Mononuclear cell (primary cell): ENCODE measurements around the gene MYADML2. TPM values are rescaled to one million over a fixed set of nuclear protein-coding genes. Genes with fewer than 3 reads are reported as not detected.

Experiments used
- H3K27me3 ChIP-seq: 2 replicates; pipeline ENCODE4 v1.6.0; 2011; ENCODE audit warnings: low read length, control low read depth; ENCODE audit not compliant: insufficient read depth
- H3K4me1 ChIP-seq: 2 replicates; pipeline ENCODE4 v1.5.1; 2011; ENCODE audit warnings: mild to moderate bottlenecking, low read length, control low read depth; ENCODE audit not compliant: insufficient read depth
- H3K4me3 ChIP-seq: 2 replicates; pipeline ENCODE4 v1.5.1; 2011; ENCODE audit warnings: mild to moderate bottlenecking, low read length, moderate library complexity
- H3K9me3 ChIP-seq: 2 replicates; pipeline ENCODE4 v1.5.1; 2011; ENCODE audit warnings: low read depth, mild to moderate bottlenecking, control low read depth, low read length
- total RNA-seq: library from RNA; depleted of rRNA; stranded (reverse); fragments of >200 nt; gene quantifications from one replicate; pipeline ENCODE4 v1.2.3, GENCODE V29; 2012

The MYADML2 gene
- total RNA-seq, 1 donor = not detected

DNA sequence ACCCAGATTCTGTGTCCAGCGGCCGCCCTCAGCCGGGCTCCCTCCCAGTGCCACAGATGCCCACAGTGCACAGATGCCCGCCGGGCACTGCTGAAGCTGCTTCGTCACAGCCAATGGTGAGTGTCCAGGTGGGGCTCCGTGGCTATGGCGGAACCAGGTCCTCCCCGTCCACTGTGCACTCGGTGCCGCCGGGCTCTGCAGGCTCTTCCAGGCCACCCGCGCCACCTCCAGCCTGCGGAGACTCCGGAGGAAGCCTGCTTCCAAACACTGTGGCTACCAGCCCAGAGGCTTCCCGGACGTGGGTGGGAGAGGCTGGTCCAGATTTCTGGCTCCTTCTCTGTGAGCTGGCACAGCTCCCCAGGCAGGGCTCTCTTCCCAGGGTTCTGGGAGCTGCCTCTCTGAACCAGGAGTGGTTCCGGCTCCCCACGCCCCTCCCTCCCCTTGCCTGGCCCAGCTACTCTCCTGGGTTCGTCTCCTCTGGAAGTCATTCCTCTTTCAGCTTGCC is 7.1 kb downstream of the MYADML2 start:
- no peaks in the 10 kb centered on the region for H3K27me3 ChIP-seq
- H3K4me1 ChIP-seq = peaks cover 14% of the 10 kb centered on the region
- H3K9me3 ChIP-seq = no peaks in the 10 kb centered on the region
- no peak overlapping the region for H3K4me3 ChIP-seq

DNA sequence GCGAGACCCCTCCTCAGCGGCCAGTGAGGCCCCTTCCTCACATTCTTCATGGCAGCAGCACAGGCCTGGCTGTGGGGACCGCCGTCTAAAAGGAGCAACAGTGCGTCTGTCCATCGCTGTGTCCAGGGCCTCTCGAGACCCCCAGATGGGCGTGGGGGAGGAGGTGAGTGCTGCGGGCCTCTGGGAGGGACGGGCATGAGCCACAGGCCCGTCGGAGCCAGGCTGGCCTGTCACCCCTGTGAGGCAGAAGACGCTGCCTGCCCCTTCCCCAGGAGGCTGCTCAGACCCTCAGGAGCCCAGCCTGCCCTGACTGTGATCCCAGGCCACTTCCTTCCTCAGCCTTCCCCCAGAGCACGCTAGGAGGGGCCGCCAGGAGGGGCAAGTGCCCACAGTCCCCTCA is 7.8 kb downstream of the MYADML2 start:
- H3K4me1 ChIP-seq = peaks cover 14% of the 10 kb centered on the region
- no peak overlapping the region for H3K4me3 ChIP-seq
- H3K27me3 ChIP-seq = no peaks in the 10 kb centered on the region
- no peaks in the 10 kb centered on the region for H3K9me3 ChIP-seq

DNA sequence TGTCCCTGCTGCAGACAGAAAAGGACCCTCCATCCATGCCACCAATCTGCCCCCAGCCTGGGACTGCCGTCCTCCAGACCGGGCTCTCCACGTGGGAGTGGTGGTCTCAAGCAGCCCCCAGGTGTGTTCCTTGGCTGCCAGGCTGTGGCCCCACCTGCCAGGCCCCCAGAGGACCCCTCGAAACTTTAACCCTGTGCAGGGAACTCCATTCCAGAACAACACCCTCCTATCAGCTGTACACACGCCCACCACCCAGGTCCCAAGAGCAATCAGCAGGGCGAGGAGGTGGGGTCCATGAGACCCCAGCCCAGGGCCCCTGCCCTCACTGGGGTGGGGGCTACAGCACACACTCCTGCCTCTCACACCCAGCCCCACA is 11.3 kb downstream of the MYADML2 start:
- H3K4me3 ChIP-seq = no peak overlapping the region
- no peaks in the 10 kb centered on the region for H3K27me3 ChIP-seq

DNA sequence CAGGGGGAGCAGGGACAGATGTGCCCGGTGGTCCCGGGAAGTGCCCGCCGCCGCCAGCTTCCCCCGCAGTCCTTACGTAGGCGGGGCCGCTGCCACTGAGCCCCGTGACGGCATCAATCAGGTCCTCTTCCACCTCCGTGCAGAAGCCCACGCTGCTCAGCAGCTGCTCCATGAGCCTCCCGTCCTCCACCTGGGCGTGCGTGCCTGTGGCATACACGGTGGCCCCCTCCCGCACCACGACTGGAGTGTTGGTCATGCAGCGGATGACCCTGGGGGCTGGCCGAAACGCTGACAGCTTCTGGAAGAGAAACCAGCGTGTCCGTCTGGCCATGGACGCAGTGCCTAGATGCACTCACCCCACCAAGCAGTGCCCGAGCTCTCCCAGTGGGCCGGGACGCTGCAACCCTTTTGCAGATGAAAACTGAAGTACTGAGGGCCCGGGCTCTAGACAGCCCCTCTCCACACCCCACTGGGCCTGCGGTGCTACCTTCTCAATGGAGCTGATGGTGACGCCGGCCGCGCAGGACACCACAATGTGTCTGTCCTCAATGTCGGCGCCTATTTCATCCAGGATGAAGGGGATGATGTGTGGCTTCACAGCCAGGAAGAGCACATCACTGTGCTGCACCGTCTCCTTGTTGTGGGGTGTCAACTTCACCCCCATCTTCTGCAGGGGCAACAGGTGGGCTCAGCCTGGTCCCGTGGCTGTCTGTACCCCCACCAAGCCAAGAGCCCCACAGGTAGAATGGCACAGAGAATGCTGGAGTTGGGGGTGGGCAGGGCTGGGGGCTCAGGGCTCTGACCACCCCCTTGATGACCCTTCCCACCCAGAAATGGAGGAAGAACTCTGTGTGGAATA is 12.0 kb downstream of the MYADML2 start:
- Histone ChIP-seq H3K4me3 (no peak overlapping the region), H3K9me3 (no peaks in the 10 kb centered on the region), H3K4me1 (peaks cover 14% of the 10 kb centered on the region), H3K27me3 (no peaks in the 10 kb centered on the region)

More for the DNA sequence above, 11.3 kb downstream of the MYADML2 start:
- Histone ChIP-seq H3K9me3 (no peaks in the 10 kb centered on the region), H3K4me1 (peaks cover 14% of the 10 kb centered on the region)

DNA sequence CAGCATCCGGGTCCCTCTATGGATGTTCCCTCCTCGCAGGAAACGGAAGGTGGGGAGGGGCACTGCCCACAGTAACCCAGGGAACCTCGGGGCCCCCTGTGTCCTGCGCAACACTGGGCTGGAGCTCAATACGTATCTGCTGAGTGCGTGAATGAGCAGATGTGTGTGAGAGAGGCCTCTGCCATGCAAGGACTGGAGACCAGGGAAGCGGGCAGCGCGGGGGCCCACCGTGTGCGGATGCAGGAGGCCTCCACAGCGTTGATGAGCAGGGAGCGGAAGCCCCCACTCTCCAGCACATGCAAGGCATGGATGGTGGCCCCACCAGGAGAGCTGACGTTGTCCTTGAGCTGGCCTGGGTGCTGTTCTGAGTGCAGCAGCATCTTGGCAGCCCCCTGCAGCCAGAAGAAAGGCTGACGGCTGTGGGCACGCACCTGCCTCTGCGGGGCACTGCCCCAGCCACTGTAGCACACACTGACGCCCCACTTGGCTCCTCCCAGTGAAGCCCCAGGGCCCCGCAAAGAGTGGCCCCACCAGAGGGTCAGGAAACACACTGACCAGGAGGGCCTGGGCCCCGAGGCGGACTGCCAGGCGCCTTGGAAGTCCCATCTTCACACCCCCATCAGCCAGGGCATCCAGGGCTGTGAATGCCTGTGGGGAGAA is 12.8 kb downstream of the MYADML2 start:
- Histone ChIP-seq H3K4me3 (no peak overlapping the region), H3K9me3 (no peaks in the 10 kb centered on the region), H3K27me3 (peaks cover 4% of the 10 kb centered on the region), H3K4me1 (peaks cover 14% of the 10 kb centered on the region)

DNA sequence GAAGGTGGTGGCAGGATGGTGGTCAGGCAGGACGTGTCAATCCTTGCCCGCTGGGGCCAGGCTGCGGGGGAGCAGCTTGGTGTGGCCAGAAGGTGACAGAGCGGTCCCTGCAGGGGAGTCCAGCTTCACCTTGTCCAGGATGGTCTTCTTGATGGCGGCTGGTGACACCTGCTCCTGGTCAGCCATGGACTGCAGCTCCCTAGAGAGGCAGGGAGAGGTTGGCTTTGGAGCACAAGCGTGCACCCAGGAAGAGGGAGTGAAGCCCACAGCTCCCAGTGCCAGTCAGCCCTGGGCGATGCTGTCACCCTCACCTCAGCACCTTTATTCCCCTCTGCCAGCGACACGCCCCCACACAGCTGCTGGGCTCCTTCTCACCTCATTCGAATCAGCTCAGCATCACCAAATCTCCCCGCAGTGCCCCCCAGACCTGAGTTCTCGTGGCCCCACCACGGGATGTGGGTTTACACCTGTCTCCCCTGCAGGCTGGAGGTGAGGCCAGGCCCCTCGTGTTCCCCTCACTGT is 13.8 kb downstream of the MYADML2 start:
- Histone ChIP-seq H3K9me3 (no peaks in the 10 kb centered on the region), H3K27me3 (peaks cover 14% of the 10 kb centered on the region), H3K4me3 (no peak overlapping the region), H3K4me1 (peaks cover 20% of the 10 kb centered on the region)

DNA sequence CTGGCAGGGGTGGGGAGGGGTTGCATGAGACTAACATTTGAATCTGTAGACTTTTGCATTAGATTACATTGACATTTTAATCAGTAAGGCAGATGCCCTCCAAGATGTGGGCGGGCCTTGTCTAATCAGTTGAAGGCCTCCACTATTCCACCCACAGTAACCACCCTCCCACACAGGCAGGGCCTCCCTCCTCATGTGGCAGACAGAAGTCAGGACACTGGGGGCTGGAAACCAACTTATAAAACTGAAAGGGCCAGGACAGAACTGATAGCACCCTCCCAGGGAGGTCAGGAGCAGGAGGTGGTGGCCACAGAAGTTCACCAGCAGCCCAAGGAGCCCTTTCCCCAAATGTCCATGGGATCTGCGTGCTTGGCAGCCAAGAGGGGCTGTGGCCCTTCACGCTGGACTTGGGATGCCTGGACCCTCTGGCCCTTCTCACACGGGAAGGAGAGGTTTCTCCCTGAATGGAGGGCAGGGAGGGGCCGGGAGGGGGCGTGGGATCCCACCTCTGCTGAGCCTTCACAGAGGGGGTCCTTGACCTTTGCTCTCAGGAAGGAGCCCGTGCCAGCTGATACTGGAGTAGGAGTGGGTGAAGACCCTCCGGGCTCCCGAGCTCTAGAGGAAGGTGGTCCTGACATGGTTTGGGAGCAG is 14.6 kb downstream of the MYADML2 start:
- Histone ChIP-seq H3K4me3 (no peak overlapping the region), H3K9me3 (no peaks in the 10 kb centered on the region), H3K27me3 (peaks cover 16% of the 10 kb centered on the region), H3K4me1 (peaks cover 21% of the 10 kb centered on the region)

DNA sequence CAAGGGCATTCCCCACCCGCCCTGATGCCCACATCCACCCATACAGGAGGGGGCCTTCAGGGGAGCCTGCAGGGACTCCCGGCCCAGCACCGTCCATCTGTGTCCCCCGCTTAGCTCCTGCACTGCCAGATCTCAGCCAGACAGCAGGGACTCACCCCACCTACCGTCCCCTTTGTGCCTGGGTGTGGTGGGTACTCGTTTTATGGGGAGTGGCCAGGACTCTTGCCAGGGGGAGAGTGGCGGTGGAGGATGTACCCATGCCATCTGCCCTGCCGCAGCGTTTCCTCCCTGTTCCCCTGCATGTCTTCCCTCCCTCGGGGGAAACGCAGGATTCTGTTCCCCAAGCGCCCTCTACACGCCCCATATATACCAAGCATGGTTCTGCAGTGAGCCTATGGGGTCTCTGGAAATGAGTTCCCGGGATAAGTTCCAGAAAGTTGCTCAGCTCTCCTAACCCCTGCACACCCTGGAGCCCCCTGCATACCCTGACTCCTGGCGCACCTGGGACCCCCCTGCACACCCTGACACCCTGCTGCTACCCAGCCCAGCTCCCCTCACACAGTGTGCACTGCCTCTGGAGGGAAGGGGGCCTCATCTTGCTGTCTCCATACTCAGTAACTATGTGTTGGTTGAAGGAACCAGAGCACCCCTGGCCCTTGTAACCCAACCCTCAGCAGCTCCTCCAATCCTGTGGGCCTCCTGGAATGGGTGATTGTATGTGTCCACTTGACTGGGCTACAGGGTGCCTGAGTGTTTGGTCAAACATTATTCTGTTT is 15.3 kb downstream of the MYADML2 start:
- Histone ChIP-seq H3K9me3 (no peaks in the 10 kb centered on the region), H3K4me3 (no peak overlapping the region), H3K27me3 (peaks cover 16% of the 10 kb centered on the region), H3K4me1 (peaks cover 16% of the 10 kb centered on the region)

DNA sequence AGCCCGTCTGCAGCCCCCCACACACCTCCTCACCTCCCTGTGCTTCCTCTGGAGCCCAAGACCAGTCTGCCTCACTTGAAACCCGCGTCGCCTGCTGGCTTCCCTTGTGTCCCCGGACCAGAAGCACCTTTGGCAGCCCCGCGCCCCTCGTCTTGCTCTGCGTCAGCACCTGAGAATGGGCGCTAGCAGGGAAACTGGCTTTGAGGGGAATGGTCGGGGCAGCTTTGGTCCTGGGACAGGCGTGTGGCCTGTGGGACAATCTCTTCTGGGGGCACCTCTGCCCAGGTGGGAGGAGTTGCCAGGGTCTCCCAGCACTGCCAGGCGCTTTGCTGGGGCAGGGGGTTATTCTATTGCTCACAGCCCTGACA is 15.9 kb downstream of the MYADML2 start:
- Histone ChIP-seq H3K4me3 (no peak overlapping the region), H3K9me3 (no peaks in the 10 kb centered on the region), H3K27me3 (peaks cover 16% of the 10 kb centered on the region)

DNA sequence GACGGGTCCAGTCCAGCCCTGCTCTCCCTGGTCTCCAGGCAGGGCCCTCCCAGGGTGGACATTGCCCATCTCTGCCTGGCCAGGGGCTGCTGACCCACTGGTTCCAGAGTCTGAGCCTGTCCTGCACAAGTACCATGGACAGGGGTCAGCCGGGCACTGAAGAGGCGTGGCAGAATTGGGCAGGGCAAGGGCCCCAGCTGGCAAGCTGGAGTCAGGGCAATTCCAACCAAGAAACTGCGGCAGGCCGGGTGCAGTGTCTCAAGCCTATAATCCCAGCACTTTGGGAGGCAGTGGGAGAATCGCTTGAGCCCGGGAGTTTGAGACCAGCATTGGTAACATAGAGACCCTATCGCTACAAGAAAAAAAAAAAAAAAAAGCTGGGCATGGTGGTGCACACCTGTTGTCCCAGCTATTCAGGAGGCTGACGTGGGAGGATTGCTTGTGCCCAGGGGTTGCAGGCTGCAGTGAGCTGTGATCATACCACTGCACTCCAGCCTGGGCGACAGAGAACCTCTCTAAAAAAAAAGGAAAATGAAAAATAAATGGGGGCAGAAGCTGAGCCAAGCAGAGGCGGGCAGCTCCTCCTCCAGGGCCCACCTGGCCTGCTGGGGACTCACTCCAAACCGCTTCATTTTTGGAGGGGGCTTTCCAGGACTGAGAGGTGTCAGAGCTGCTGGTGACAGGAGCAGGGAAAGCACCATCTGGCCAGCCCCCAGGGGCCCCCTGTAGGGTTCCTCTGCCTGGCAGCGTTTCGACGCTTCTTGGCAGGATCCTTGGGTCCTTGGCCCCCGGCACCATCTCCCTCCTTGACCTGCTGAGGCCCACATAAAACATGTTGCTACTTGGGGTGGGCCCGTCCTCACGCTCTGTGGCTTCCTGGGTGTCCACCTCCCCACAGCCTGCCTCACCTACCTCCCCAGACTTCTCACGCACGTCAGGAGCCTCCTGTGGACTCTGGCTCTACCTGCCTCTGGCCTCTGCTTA is 16.6 kb downstream of the MYADML2 start:
- peaks cover 24% of the 10 kb centered on the region for H3K4me1 ChIP-seq
- no peak overlapping the region for H3K4me3 ChIP-seq
- H3K9me3 ChIP-seq = no peaks in the 10 kb centered on the region
- peaks cover 16% of the 10 kb centered on the region for H3K27me3 ChIP-seq

More for the DNA sequence above, 15.9 kb downstream of the MYADML2 start:
- peaks cover 17% of the 10 kb centered on the region for H3K4me1 ChIP-seq

DNA sequence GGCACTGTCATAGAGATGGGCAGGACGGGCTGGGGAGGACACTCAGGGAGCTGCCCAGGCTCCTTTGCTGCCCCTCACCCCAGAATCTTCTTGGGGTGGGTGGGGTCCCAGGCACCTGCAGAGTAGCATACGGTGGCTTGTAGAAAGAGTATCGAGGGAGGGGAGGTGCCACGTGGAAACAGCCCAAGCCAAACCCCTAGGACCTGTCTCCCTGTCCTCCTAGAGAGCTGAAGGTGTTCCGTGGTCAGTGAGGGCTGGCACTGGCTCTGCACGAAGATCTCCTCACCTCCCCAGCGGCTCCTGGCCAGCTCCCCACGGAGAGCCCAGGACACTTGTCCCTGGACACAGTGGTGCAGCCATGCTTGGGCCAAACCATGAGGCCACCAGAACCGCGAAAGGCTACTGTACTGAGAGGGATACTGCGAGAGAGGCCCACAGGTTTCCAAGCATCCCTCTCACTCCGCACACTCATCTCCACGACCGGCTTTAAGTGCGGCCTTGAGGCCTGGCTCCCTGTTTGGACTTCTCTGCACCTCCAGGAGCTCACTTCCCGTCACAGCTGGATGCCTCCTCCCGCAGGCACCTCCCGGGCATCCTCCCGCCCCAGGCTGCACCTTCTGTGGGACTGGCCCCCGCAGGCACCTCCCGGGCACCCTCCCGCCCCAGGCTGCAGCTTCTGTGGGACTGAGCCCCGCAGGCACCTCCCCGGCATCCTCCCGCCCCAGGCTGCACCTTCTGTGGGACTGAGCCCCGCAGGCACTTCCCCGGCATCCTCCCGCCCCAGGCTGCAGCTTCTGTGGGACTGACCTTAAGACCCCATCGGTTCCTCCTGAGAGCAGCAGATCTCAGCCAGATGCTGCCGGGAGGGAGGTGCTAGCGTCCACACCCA is 17.5 kb downstream of the MYADML2 start:
- H3K4me3 ChIP-seq = no peak overlapping the region
- no peaks in the 10 kb centered on the region for H3K9me3 ChIP-seq
- H3K27me3 ChIP-seq = peaks cover 16% of the 10 kb centered on the region
- H3K4me1 ChIP-seq = peaks cover 34% of the 10 kb centered on the region

DNA sequence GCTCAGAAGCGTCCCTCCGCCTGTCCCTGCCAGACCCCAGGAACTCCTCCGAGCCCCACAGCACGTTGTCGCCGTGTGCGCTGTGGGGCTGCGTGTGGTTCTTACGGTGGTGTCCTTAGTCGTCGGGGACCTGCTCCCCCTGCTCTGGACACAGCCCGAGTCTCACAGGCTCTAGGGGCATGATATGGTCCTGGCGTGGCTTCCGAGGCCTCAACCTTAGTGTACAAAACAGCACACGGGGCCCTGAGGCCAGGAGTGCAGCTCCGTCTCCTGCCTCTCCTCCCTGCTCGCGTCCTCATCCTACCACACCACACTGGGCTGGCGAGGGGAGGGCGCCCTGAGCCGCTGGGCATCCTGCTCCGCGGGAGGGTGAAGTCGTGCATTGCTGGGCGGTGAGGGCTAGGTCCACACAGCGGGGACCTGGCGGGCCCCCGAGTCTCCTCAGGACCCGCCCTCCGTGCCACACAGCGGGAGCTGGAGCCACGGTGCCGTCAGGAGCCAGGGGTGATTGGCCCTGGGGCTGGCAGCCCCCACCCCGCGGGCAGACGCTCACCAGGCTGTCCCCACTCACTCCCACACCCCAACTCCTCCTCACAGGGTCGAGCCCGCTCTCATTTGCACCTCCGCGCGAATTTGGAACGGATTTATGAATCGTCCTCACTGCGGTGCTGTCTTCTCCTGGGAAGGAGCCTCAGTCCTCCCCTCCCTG is 18.3 kb downstream of the MYADML2 start:
- H3K27me3 ChIP-seq = peaks cover 16% of the 10 kb centered on the region
- no peak overlapping the region for H3K4me3 ChIP-seq
- H3K9me3 ChIP-seq = no peaks in the 10 kb centered on the region
- peaks cover 42% of the 10 kb centered on the region for H3K4me1 ChIP-seq
